HepG2 (cell line): ENCODE data around the gene NEMP2. TPM values are rescaled to one million over a fixed set of nuclear protein-coding genes. Genes with fewer than 3 reads are reported as not detected.

ENCODE experiments used
- ATAC-seq: fragments of 200-7000 bp; cut with Tn5 transposase; 3 replicates; pipeline ENCODE4 v1.9.1; 2020; ENCODE audit warnings: mild to moderate bottlenecking, moderate library complexity
- BruUV-seq: library from RNA; stranded (reverse); fragments of 400-500 nt; replicated peaks from 2 replicates; lab custom pipeline; 2021; lab: Mats Ljungman, UMichigan
- CTCF ChIA-PET: fragments of 300-600 bp; formaldehyde crosslinking; extraction: SDS; loops from one replicate; lab custom pipeline; 2021; ENCODE audit warnings: low total read pairs, inconsistent platforms, low intra/inter-chr PET ratio; lab: Yijun Ruan, JAX
- POLR2A ChIA-PET: fragments of 350-600 bp; sonication (Branson Sonifier 250); formaldehyde crosslinking; loops from one replicate; lab custom pipeline; 2020; ENCODE audit warnings: antibody characterized with exemption, inconsistent platforms; lab: Yijun Ruan, JAX
- DNase-seq: peaks from one replicate; pipeline ENCODE4 v3.0.0-alpha.2; 2015; ENCODE audit warnings: low spot score
- FAIRE-seq: peaks from 3 replicates; lab custom pipeline; 2011; peaks lifted over from hg19 to GRCh38; lab: Jason Lieb, UNC
- H2AFZ ChIP-seq: one replicate; pipeline ENCODE4 v1.6.1; 2011; ENCODE audit warnings: low read length, inconsistent platforms
- H3K27ac ChIP-seq: fragments of 300-600 bp; 3 replicates; pipeline ENCODE4 v1.8.0; 2011; ENCODE audit warnings: mixed run types, mild to moderate bottlenecking, mixed read lengths, low read length, inconsistent platforms; ENCODE audit not compliant: insufficient read depth; ENCODE audit errors: extremely low read length
- H3K27me3 ChIP-seq, 2 experiments: fragments of 200-600 bp in 1 of 2; 2 replicates in 1 of 2; 3 replicates in 1 of 2; pipeline versions ENCODE4 v1.6.0 to v1.8.0; 2011; ENCODE audit warnings: low read length in 2 of 2, mild to moderate bottlenecking in 2 of 2, moderate library complexity in 2 of 2, inconsistent platforms in 1 of 2; ENCODE audit not compliant: insufficient read depth in 2 of 2, control insufficient read depth in 1 of 2
- H3K36me3 ChIP-seq, 2 experiments: fragments of 200-600 bp in 1 of 2; replicated peaks in 1 of 2; 2 replicates in 1 of 2; 3 replicates in 1 of 2; pipeline versions ENCODE4 v1.5.1 to v1.8.0; 2011; ENCODE audit warnings: low read length in 2 of 2, inconsistent platforms in 1 of 2; ENCODE audit not compliant: insufficient read depth in 2 of 2, control insufficient read depth in 1 of 2
- H3K4me1 ChIP-seq: 2 replicates; pipeline ENCODE4 v1.5.1; 2012; ENCODE audit warnings: low read length, inconsistent platforms; ENCODE audit not compliant: insufficient read depth
- H3K4me2 ChIP-seq: 2 replicates; pipeline ENCODE4 v1.6.0; 2011; ENCODE audit warnings: low read depth, low read length, inconsistent platforms
- H3K4me3 ChIP-seq, 3 experiments: fragments of 200-600 bp in 1 of 3; sonication (generic), shearing (Covaris generic) in 1 of 3; replicated peaks in 1 of 3; 2 replicates each; pipeline ENCODE4 v1.5.1; 2011 to 2016; ENCODE audit warnings: low read length in 3 of 3, inconsistent platforms in 2 of 3, low read depth in 2 of 3, mild to moderate bottlenecking in 2 of 3, control low read depth in 1 of 3, mixed read lengths in 1 of 3; ENCODE audit not compliant: insufficient read depth in 1 of 3
- H3K79me2 ChIP-seq: one replicate; pipeline ENCODE4 v1.6.1; 2011; ENCODE audit warnings: low read length, inconsistent platforms; ENCODE audit not compliant: insufficient read depth
- H3K9ac ChIP-seq: 2 replicates; pipeline ENCODE4 v1.6.0; 2011; ENCODE audit warnings: mild to moderate bottlenecking, low read depth, low read length, inconsistent platforms; ENCODE audit not compliant: insufficient read depth
- H3K9me3 ChIP-seq: 2 replicates; pipeline ENCODE4 v1.5.1; 2012; ENCODE audit warnings: mild to moderate bottlenecking, low read length
- H4K20me1 ChIP-seq: 2 replicates; pipeline ENCODE4 v1.6.0; 2011; ENCODE audit warnings: inconsistent platforms, mild to moderate bottlenecking, low read length, moderate library complexity; ENCODE audit not compliant: insufficient read depth
- AGO2 ChIP-seq: fragments of 200-400 bp; formaldehyde crosslinking; optimal IDR thresholded peaks from 2 replicates; pipeline ENCODE3; 2017; ENCODE audit warnings: mild to moderate bottlenecking, low read depth, low read length, moderate library complexity
- BATF2 ChIP-seq: sonication (generic); formaldehyde crosslinking; IDR thresholded peaks from 2 replicates; pipeline ENCODE4 v1.8.0; 2022; ENCODE audit warnings: mild to moderate bottlenecking, missing genetic modification reagents, moderate library complexity
- ELF3 ChIP-seq: IDR thresholded peaks from 2 replicates; pipeline ENCODE4 v1.6.1; 2016; ENCODE audit warnings: missing genetic modification reagents, missing compliant biosample characterization
- FIP1L1 ChIP-seq: fragments of 200-400 bp; formaldehyde crosslinking; IDR thresholded peaks from 2 replicates; pipeline ENCODE4 v1.6.1; 2018; ENCODE audit warnings: low read depth, mild to moderate bottlenecking, low read length, moderate library complexity, borderline replicate concordance; ENCODE audit not compliant: insufficient read depth
- FOXO1 ChIP-seq: sonication (generic); formaldehyde crosslinking; IDR thresholded peaks from 2 replicates; pipeline ENCODE4 v1.4.0; 2020; ENCODE audit warnings: missing genetic modification reagents
- GLMP ChIP-seq: sonication (generic); formaldehyde crosslinking; IDR thresholded peaks from 2 replicates; pipeline ENCODE4 v1.9.0; 2021; ENCODE audit warnings: missing genetic modification reagents, mild to moderate bottlenecking, borderline replicate concordance
- HOXA5 ChIP-seq: sonication (generic); formaldehyde crosslinking; IDR thresholded peaks from 2 replicates; pipeline ENCODE4 v1.4.0; 2020; ENCODE audit warnings: missing genetic modification reagents
- MTA3 ChIP-seq: sonication (generic); formaldehyde crosslinking; IDR thresholded peaks from 2 replicates; pipeline ENCODE4 v1.4.0; 2020; ENCODE audit warnings: missing genetic modification reagents
- SP1 ChIP-seq, 2 experiments: fragments of 450-650 bp in 1 of 2; sonication (generic) in 1 of 2; formaldehyde crosslinking in 1 of 2; IDR thresholded peaks; 2 replicates each; pipeline versions ENCODE4 v1.4.0 to v1.6.1; 2016 to 2020; ENCODE audit warnings: missing genetic modification reagents in 1 of 2
- THYN1 ChIP-seq: sonication (generic); formaldehyde crosslinking; IDR thresholded peaks from 2 replicates; pipeline ENCODE4 v1.8.1; 2023; ENCODE audit warnings: low read depth, mild to moderate bottlenecking, moderate library complexity, missing genetic modification reagents, borderline replicate concordance
- YY1 ChIP-seq: IDR thresholded peaks from 2 replicates; pipeline ENCODE4 v1.6.1; 2011; ENCODE audit warnings: low read length, low read depth, moderate library complexity, mild to moderate bottlenecking; ENCODE audit not compliant: insufficient read depth, insufficient replicate concordance
- ZNF260 ChIP-seq: sonication (generic); formaldehyde crosslinking; IDR thresholded peaks from 2 replicates; pipeline ENCODE4 v1.4.0; 2020; ENCODE audit warnings: missing genetic modification reagents, low read depth, mild to moderate bottlenecking, borderline replicate concordance
- ZNF773 ChIP-seq: sonication (generic); formaldehyde crosslinking; IDR thresholded peaks from 2 replicates; pipeline ENCODE4 v1.4.0; 2020; ENCODE audit warnings: missing genetic modification reagents, borderline replicate concordance
- ZZZ3 ChIP-seq: sonication (generic); formaldehyde crosslinking; IDR thresholded peaks from 2 replicates; pipeline ENCODE4 v1.4.0; 2020; ENCODE audit warnings: missing genetic modification reagents, mild to moderate bottlenecking, borderline replicate concordance
- WGBS: methylation state at CpG from one replicate; pipeline ENCODE4 v1.1.6; 2017; ENCODE audit warnings: low lambda C conversion rate; 5-methylcytosine and 5-hydroxymethylcytosine counted together
- in situ Hi-C: cut with HindIII; loops from 2 replicates; pipeline ENCODE4 v1.10.0; 2017; ENCODE audit warnings: low pct_unique_long_range_greater_than_20kb; ENCODE audit not compliant: extremely low pct_ligation_motif_present
- intact Hi-C: fragments of 100-400 bp; cut with micrococcal nuclease; formaldehyde crosslinking; loops from one replicate; pipeline ENCODE4 v1.10.0; 2022; ENCODE audit not compliant: unreplicated experiment
- polyA plus RNA-seq, 8 experiments: library from polyadenylated mRNA; depleted of rRNA in 3 of 8; stranded (reverse) in 7 of 8; unstranded in 1 of 8; fragments of >200 nt; fragmentation: Illumina TruSeq in 4 of 8; extraction: Trizol in 4 of 8; gene quantifications; 2 replicates each; pipeline versions ENCODE4 v1.2.1 to v1.2.3, GENCODE V29; 2011 to 2016; ENCODE audit warnings: low read depth in 4 of 8, missing spikeins in 1 of 8, mixed read lengths in 1 of 8; ENCODE audit not compliant: insufficient read depth in 1 of 8
- total RNA-seq, 5 experiments: library from RNA; depleted of rRNA; stranded (reverse); fragments of >200 nt; fragmentation: Illumina TruSeq; extraction: Trizol; gene quantifications; 2 replicates each; pipeline ENCODE4 v1.2.3, GENCODE V29; 2016; ENCODE audit warnings: low read depth in 1 of 5
- TF ChIP-seq, protein P1 (sequence below): sonication (generic); formaldehyde crosslinking; IDR thresholded peaks from 2 replicates; pipeline ENCODE4 v1.8.0; 2022; ENCODE audit warnings: missing genetic modification reagents, mild to moderate bottlenecking, inconsistent platforms, borderline replicate concordance

The NEMP2 gene
- total and polyA plus RNA-seq, 2 of the 13 experiments (the other 11 are each of a cell fraction or from before 2014, with no cell fraction given) = 2.4 to 9.8 TPM

DNA sequence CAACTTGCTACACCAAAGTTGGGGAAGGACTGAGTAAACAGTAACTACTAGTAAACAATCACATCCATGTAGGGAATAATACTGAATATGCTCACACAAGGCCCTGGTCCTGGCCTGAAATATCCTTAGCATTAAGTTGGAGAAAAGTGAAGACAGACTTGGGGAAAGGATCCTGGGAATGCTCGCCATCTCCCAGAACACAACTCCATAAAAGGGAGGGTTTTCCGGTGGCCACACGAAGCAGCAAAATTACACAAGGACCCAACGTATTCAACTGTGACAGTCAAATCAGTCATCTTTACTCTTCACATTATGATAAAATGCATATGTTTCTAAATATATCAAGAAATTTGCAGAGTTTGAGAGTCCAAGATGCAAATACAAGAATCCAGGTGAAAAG, 7.3 kb downstream of the NEMP2 start:
- no peak overlapping the region for H2AFZ ChIP-seq
- H3K4me3 ChIP-seq = no peak overlapping the region
- ChIA-PET POLR2A (no interaction called here), CTCF (no interaction called here)
- no peak for TF ChIP-seq HOXA5 (CRISPR knock-in tag)
- no peak for TF ChIP-seq MTA3 (CRISPR knock-in tag)
- no peak for TF ChIP-seq THYN1 (CRISPR knock-in tag)
- TF ChIP-seq AGO2 = no peak
- no peak for TF ChIP-seq ZNF260 (CRISPR knock-in tag)
- TF ChIP-seq GLMP (CRISPR knock-in tag) = no peak
- H3K36me3 ChIP-seq = no peaks in the 10 kb centered on the region; a peak in 1 of 5 replicates
- H3K4me1 ChIP-seq = peaks cover 39% of the 10 kb centered on the region
- H3K9ac ChIP-seq = no peak overlapping the region
- FAIRE-seq (no peak), DNase-seq (no peak), ATAC-seq (no peak)
- H4K20me1 ChIP-seq = no peaks in the 10 kb centered on the region
- H3K79me2 ChIP-seq = no peaks in the 10 kb centered on the region
- no TSS peak for BruUV-seq
- in situ Hi-C loops (no loop called here), intact Hi-C loops (no loop called here)
- no peaks in the 10 kb centered on the region for H3K27me3 ChIP-seq
- no peak overlapping the region for H3K4me2 ChIP-seq
- WGBS = 98% methylated on average over 4 of the region's 4 CpGs
- H3K9me3 ChIP-seq = no peaks in the 10 kb centered on the region
- H3K27ac ChIP-seq = no peak overlapping the region

DNA sequence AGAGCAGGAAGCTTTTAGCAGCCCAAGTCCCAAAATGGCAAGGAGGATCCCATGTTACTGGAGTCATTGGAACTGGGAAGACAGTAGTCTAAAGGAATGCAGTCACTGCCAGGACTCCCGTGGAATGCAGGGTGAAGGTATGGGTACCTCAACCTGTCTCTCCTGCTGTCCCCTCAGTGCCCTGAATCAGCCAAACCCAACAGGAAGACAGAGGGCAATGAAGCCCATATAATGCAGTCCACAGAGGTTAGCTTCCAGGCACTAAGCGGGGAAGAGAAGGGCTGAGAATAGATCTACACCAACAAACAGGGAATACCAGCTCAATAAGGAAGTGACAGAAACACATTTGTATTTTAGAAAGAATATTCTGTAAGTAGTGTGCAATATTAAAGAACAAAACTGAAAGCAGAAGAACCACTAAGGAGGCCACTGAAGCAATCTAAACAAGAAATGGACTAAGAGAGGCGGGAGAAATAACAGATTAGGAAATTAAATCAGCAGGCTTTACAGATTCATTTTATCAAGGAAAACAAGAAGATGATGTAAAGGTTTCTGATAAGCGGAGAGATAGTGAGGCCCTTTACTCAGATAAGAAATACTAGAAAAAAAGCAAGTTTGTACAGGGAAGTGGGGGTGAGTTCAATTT, 8.3 kb downstream of the NEMP2 start:
- H3K4me2 ChIP-seq = no peak overlapping the region
- H3K79me2 ChIP-seq = no peaks in the 10 kb centered on the region
- no peaks in the 10 kb centered on the region for H3K9me3 ChIP-seq
- no peaks in the 10 kb centered on the region for H3K27me3 ChIP-seq
- no peak overlapping the region for H3K9ac ChIP-seq
- in situ Hi-C loops (no loop called here), intact Hi-C loops (no loop called here)
- no TSS peak for BruUV-seq
- DNase-seq = no peak
- no peak overlapping the region for H2AFZ ChIP-seq
- FAIRE-seq = no peak
- no peaks in the 10 kb centered on the region; a peak in 1 of 5 replicates for H3K36me3 ChIP-seq
- ChIA-PET CTCF (no interaction called here), POLR2A (no interaction called here)
- H3K27ac ChIP-seq = no peak overlapping the region
- no peak overlapping the region for H3K4me3 ChIP-seq
- no peaks in the 10 kb centered on the region for H4K20me1 ChIP-seq
- WGBS = 96% methylated on average over 4 of the region's 4 CpGs
- TF ChIP-seq FIP1L1 (no peak), YY1 (no peak), ZNF773 (CRISPR knock-in tag) (no peak), SP1 (IDR thresholded peaks at IDR 0.05) (no peak), SP1 (CRISPR knock-in tag; IDR thresholded peaks at IDR 0.05) (no peak), BATF2 (no peak), ZZZ3 (CRISPR knock-in tag) (no peak), FOXO1 (CRISPR knock-in tag) (no peak), ELF3 (CRISPR knock-in tag) (no peak)
- TF ChIP-seq, protein P1, sequence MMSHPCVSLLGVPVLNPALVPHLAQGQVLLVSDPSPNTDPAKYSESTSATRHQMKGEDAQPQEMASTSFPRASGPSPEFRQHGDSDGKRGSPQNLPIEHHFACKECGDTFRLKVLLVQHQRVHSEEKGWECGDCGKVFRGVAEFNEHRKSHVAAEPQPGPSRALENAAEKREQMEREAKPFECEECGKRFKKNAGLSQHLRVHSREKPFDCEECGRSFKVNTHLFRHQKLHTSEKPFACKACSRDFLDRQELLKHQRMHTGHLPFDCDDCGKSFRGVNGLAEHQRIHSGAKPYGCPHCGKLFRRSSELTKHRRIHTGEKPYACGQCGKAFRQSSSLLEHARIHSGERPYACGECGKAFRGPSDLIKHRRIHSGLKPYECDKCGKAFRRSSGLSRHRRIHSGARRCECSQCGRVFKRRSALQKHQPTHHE (CRISPR knock-in tag) = no peak
- peaks cover 37% of the 10 kb centered on the region for H3K4me1 ChIP-seq
- no peak for ATAC-seq
